Keratinocyte (primary cell): ENCODE measurements around the gene CCDC200.
"Not testable (repeated sequence)": the region's sequence is repeated elsewhere in the genome, so short reads cannot be mapped to it uniquely, and the experiment has no call there.

Experiments used
- EZH2 ChIP-seq: IDR thresholded peaks from one replicate; pipeline ENCODE4 v1.6.1; 2012; ENCODE audit warnings: inconsistent platforms, mild to moderate bottlenecking, low read length, moderate library complexity
- TF ChIP-seq, protein P1 (sequence below), 3 experiments: IDR thresholded peaks in 1 of 3; conservative IDR thresholded peaks in 1 of 3; optimal IDR thresholded peaks in 1 of 3; 2 replicates in 2 of 3; 3 replicates in 1 of 3; pipeline versions ENCODE3 to v1.5.1; 2011; ENCODE audit warnings: low read length in 3 of 3, mild to moderate bottlenecking in 3 of 3, moderate library complexity in 2 of 3, control low read depth in 1 of 3, inconsistent platforms in 1 of 3; ENCODE audit not compliant: insufficient read depth in 2 of 3; ENCODE audit errors: extremely low read depth in 1 of 3

DNA sequence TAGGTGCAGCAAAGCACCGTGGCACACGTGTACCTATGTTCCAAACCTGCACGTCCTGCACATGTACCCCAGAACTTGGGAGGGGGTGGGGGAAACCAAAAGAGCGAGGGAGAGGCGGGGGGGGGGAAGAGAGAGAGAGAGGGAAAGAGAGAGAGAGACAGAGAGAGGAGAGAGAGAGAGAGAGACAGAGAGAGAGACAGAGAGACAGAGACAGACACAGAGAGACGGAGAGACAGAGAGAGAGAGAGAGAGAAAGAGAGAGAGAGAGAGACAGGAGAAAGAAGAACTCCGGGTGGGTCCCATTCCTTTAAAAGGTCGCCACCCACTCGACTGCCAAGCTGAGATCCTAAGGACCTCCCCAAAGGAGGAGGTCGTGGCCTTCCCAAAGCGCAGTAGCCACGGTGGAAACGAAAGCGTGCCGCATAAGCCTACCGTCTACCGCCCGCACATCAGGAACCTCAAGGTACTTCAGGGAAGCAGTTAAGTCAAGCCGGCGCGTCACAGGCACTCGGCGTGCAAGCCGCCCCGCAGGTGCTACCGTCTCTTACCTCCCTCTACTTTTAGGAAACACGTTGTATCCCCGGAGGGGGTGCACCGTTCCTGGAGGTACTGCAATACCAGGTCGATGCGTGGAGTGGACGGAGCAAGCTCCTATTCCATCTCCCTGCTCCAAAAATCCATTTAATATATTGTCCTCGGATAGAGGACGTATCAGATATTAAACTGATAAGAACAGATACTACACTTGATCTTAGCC lies 12.4 kb upstream of the CCDC200 start:
- not testable (repeated sequence) for TF ChIP-seq EZH2
- TF ChIP-seq, protein P1, sequence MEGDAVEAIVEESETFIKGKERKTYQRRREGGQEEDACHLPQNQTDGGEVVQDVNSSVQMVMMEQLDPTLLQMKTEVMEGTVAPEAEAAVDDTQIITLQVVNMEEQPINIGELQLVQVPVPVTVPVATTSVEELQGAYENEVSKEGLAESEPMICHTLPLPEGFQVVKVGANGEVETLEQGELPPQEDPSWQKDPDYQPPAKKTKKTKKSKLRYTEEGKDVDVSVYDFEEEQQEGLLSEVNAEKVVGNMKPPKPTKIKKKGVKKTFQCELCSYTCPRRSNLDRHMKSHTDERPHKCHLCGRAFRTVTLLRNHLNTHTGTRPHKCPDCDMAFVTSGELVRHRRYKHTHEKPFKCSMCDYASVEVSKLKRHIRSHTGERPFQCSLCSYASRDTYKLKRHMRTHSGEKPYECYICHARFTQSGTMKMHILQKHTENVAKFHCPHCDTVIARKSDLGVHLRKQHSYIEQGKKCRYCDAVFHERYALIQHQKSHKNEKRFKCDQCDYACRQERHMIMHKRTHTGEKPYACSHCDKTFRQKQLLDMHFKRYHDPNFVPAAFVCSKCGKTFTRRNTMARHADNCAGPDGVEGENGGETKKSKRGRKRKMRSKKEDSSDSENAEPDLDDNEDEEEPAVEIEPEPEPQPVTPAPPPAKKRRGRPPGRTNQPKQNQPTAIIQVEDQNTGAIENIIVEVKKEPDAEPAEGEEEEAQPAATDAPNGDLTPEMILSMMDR (optimal IDR thresholded peaks at IDR 0.05 in 1 of 3, IDR thresholded peaks at IDR 0.05 in 1 of 3, conservative IDR thresholded peaks at IDR 0.05 in 1 of 3; ENCODE audit: extremely low read depth in 1 of 3, insufficient read depth in 2 of 3, low read length in 3 of 3): not testable (repeated sequence)
